Measurements from ENCODE around the gene PGS1. TPM values are rescaled to one million over a fixed set of nuclear protein-coding genes. Genes with fewer than 3 reads are reported as not detected.

The PGS1 gene
- total RNA-seq, 2 donors from 2014 or later, result 21.2 to 21.8 TPM

GRCh38 chr17:78428025-78428575 is 49.7 kb downstream of the PGS1 start:
- no peak for DNase-seq (ENCODE audit: low spot score)

DNA sequence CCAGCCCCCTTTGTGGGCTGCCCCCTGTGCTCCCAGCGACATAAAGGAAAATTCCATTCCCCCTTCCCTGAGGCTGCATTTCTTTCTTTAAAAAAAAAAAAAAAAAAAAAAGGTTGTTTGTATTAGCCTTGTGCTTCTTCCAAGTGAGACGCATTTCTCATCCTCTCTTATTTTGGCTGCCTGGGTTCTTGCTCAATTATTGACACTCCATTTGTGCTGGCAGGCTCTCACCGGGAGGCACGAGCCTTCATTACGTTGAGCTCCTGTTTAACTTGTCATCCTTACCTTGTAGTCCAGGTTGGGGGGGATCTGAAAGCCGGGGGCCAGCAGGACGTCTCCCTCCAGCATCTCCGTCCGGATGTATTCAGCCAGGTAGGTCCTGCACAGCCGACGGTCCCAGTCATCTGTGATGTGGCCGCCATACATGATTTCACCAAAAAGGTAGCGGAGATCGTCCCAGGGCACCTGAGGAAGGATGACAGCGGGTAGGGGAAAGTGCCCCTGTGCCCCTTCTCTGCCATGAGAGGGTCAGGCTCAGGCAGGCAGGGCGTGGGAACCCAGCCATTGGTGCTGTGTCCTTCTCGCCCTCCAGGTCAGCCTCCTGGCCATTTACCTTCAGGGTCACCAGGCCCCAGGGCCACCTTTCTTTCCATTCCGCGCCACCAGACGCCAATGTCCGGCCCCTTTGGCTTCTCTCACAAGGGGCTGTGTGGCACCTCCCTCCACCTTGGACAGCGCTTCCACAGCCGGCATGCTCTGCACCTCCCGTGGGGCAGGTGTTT is 50.6 kb downstream of the PGS1 start:
- Histone ChIP-seq H3K27ac (no peak overlapping the region), H3K9me3 (no peaks in the 10 kb centered on the region), H3K27me3 (no peaks in the 10 kb centered on the region), H3K4me3 (no peak overlapping the region), H3K4me1 (peaks cover 0 to 11% of the 10 kb centered on the region in 2 donors), H3K36me3 (peaks cover 17% of the 10 kb centered on the region)
- TF ChIP-seq CTCF (IDR thresholded peaks at IDR 0.05), result no peak
- no peak for DNase-seq (ENCODE audit: low spot score)

More at GRCh38 chr17:78428025-78428575, 49.7 kb downstream of the PGS1 start:
- H3K9me3 ChIP-seq, result no peaks in the 10 kb centered on the region
- peaks cover 0 to 11% of the 10 kb centered on the region in 2 donors for H3K4me1 ChIP-seq
- no peak overlapping the region for H3K27ac ChIP-seq
- H3K4me3 ChIP-seq, result no peak overlapping the region
- peaks cover 19% of the 10 kb centered on the region for H3K36me3 ChIP-seq
- TF ChIP-seq CTCF (IDR thresholded peaks at IDR 0.05), result no peak
- no peaks in the 10 kb centered on the region for H3K27me3 ChIP-seq

DNA sequence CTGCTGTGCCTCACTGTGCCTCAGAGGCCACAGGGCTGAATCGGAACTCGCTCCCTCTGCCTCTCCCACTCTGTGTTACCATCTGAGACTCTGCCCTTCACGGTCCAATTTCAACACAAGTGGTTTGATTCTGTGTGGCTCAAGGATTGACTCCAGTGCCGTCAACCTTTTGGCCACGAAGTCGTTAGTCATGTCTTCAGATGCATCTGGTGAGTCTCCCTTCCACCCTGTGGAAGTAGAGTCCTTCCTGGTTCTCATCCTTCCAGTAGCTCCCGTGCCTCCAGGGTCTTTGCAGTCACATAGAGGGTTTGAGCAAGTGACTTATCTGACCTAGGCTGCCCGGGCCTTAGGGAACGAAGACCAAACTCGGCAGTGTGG is 51.2 kb downstream of the PGS1 start:
- no peaks in the 10 kb centered on the region for H3K27me3 ChIP-seq
- H3K4me1 ChIP-seq, result peaks cover 0 to 6% of the 10 kb centered on the region in 2 donors
- H3K9me3 ChIP-seq, result no peaks in the 10 kb centered on the region
- peaks cover 13% of the 10 kb centered on the region for H3K36me3 ChIP-seq
- no peak for DNase-seq (ENCODE audit: low spot score)
- no peak for TF ChIP-seq CTCF (IDR thresholded peaks at IDR 0.05)
- no peak overlapping the region for H3K27ac ChIP-seq
- no peak overlapping the region for H3K4me3 ChIP-seq

GRCh38 chr17:78430892-78431691 is 52.6 kb downstream of the PGS1 start:
- no peak overlapping the region for H3K27ac ChIP-seq
- no peaks in the 10 kb centered on the region for H3K9me3 ChIP-seq
- H3K27me3 ChIP-seq, result no peaks in the 10 kb centered on the region
- H3K4me3 ChIP-seq, result no peak overlapping the region
- no peak for DNase-seq (ENCODE audit: low spot score)
- peaks cover 5% of the 10 kb centered on the region for H3K36me3 ChIP-seq
- no peaks in the 10 kb centered on the region for H3K4me1 ChIP-seq
- TF ChIP-seq CTCF (IDR thresholded peaks at IDR 0.05), result no peak

GRCh38 chr17:78431692-78431958 is 53.2 kb downstream of the PGS1 start:
- TF ChIP-seq CTCF (IDR thresholded peaks at IDR 0.05), result no peak
- H3K4me1 ChIP-seq, result no peaks in the 10 kb centered on the region
- DNase-seq (ENCODE audit: low spot score), result no peak
- H3K4me3 ChIP-seq, result no peak overlapping the region
- no peak overlapping the region for H3K27ac ChIP-seq
- no peaks in the 10 kb centered on the region for H3K27me3 ChIP-seq
- H3K9me3 ChIP-seq, result no peaks in the 10 kb centered on the region
- H3K36me3 ChIP-seq, result peaks cover 4% of the 10 kb centered on the region
